GM18498 (cell line): Measurements from ENCODE around the gene MBD3L4.
A peak's percentile ranks its signal among the peaks of the same experiment; 100 is the strongest.
"Not testable (repeated sequence)": the region's sequence is repeated elsewhere in the genome, so short reads cannot be mapped to it uniquely, and the experiment has no call there.

Source experiments
- ATAC-seq: cut with Tn5 transposase; IDR thresholded peaks from one replicate; pipeline ENCODE4 v1.9.1; 2021; ENCODE audit warnings: mild to moderate bottlenecking, moderate library complexity; ENCODE audit not compliant: unreplicated experiment

MBD3L4 gene

GRCh38 chr19:7040079-7040478 is at the start of gene MBD3L4:
TSS of gene MBD3L4 (minus strand) at chr19:7040179. CDS start at chr19:7040144, 35 bp downstream.
- not testable (repeated sequence) for ATAC-seq

- ATAC-seq = no peak
Measured at GRCh38 chr19:7088999-7089398, 49.0 kb upstream of the MBD3L4 start.

GRCh38 chr19:7083076-7083956 is 43.3 kb upstream of the MBD3L4 start:
- ATAC-seq = no peak

- no peak for ATAC-seq
Measured at GRCh38 chr19:7078008-7078407, 38.0 kb upstream of the MBD3L4 start.

GRCh38 chr19:7076151-7076550 is 36.2 kb upstream of the MBD3L4 start:
- no peak for ATAC-seq

- no peak for ATAC-seq
Measured at GRCh38 chr19:7074705-7075282, 34.8 kb upstream of the MBD3L4 start.

- ATAC-seq = no peak
Measured at GRCh38 chr19:7072541-7072940, 32.6 kb upstream of the MBD3L4 start.

GRCh38 chr19:7069904-7070226 is 29.9 kb upstream of the MBD3L4 start:
- ATAC-seq = no peak

GRCh38 chr19:7069042-7069903 is 29.3 kb upstream of the MBD3L4 start, which contains the start of gene ZNF557:
TSS of gene ZNF557 (plus strand) at chr19:7069703. CDS start at chr19:7075075, 5,372 bp downstream.
- peak; percentile 96 for ATAC-seq

- no peak for ATAC-seq
Measured at GRCh38 chr19:7068599-7068998, 28.6 kb upstream of the MBD3L4 start.

GRCh38 chr19:7067716-7068115 is 27.7 kb upstream of the MBD3L4 start:
- ATAC-seq = no peak

- ATAC-seq = not testable (repeated sequence)
Measured at GRCh38 chr19:7067122-7067521, 27.1 kb upstream of the MBD3L4 start.

GRCh38 chr19:7063764-7064418 is 23.9 kb upstream of the MBD3L4 start:
- no peak for ATAC-seq

GRCh38 chr19:7063339-7063738 is 23.4 kb upstream of the MBD3L4 start:
- ATAC-seq = no peak

GRCh38 chr19:7059977-7060376 is 20.0 kb upstream of the MBD3L4 start:
- ATAC-seq = not testable (repeated sequence)

GRCh38 chr19:7058576-7058975 is 18.6 kb upstream of the MBD3L4 start, which contains the start of gene MBD3L3:
TSS of gene MBD3L3 (minus strand) at chr19:7058676. CDS start at chr19:7058605, 71 bp downstream.
- not testable (repeated sequence) for ATAC-seq

- not testable (repeated sequence) for ATAC-seq
Measured at GRCh38 chr19:7056371-7056770, 16.4 kb upstream of the MBD3L4 start.

GRCh38 chr19:7055679-7056078 is 15.7 kb upstream of the MBD3L4 start:
- ATAC-seq = not testable (repeated sequence)

GRCh38 chr19:7054635-7055368 is 14.8 kb upstream of the MBD3L4 start:
- ATAC-seq = not testable (repeated sequence)

- not testable (repeated sequence) for ATAC-seq
Measured at GRCh38 chr19:7052896-7053295, 12.9 kb upstream of the MBD3L4 start.
